HG02943 (cell line): ENCODE measurements around the gene KIAA0513.
"Not testable (repeated sequence)": the region's sequence is repeated elsewhere in the genome, so short reads cannot be mapped to it uniquely, and the experiment has no call there.

Source experiments
- ATAC-seq: cut with Tn5 transposase; IDR thresholded peaks from one replicate; pipeline ENCODE4 v1.9.1; 2021; ENCODE audit warnings: mild to moderate bottlenecking, low read depth, moderate library complexity; ENCODE audit not compliant: unreplicated experiment

Gene KIAA0513

GRCh38 chr16:85103114-85104079 lies 75.8 kb downstream of the KIAA0513 start:
- no peak for ATAC-seq

- ATAC-seq: no peak
Measured at GRCh38 chr16:85104147-85104546, 76.6 kb downstream of the KIAA0513 start.

GRCh38 chr16:85104821-85105391 lies 77.3 kb downstream of the KIAA0513 start:
- no peak for ATAC-seq

- ATAC-seq: no peak
Measured at GRCh38 chr16:85105475-85105874, 77.9 kb downstream of the KIAA0513 start.

- ATAC-seq: no peak
Measured at GRCh38 chr16:85107083-85107482, 79.5 kb downstream of the KIAA0513 start.

- ATAC-seq: no peak
Measured at GRCh38 chr16:85107532-85107931, 79.9 kb downstream of the KIAA0513 start.

- ATAC-seq: no peak
Measured at GRCh38 chr16:85110105-85110504, 82.5 kb downstream of the KIAA0513 start.

GRCh38 chr16:85111184-85111583 lies 83.6 kb downstream of the KIAA0513 start:
- ATAC-seq: no peak

GRCh38 chr16:85112364-85112763 lies 84.8 kb downstream of the KIAA0513 start, which contains the start of gene CIBAR2:
TSS of gene CIBAR2 (minus strand) at chr16:85112472. CDS start at chr16:85112352, 120 bp downstream.
- no peak for ATAC-seq

- ATAC-seq: no peak
Measured at GRCh38 chr16:85113168-85113733, 85.7 kb downstream of the KIAA0513 start.

GRCh38 chr16:85113913-85114312 lies 86.3 kb downstream of the KIAA0513 start:
- no peak for ATAC-seq

- no peak for ATAC-seq
Measured at GRCh38 chr16:85114909-85115567, 87.4 kb downstream of the KIAA0513 start.

GRCh38 chr16:85117418-85117817 lies 89.8 kb downstream of the KIAA0513 start:
- no peak for ATAC-seq

- no peak for ATAC-seq
Measured at GRCh38 chr16:85120006-85120340, 92.4 kb downstream of the KIAA0513 start.

GRCh38 chr16:85123441-85123840 lies 95.8 kb downstream of the KIAA0513 start:
- ATAC-seq: not testable (repeated sequence)

- no peak for ATAC-seq
Measured at GRCh38 chr16:85123891-85124635, 96.5 kb downstream of the KIAA0513 start.

GRCh38 chr16:85124636-85125346 lies 97.2 kb downstream of the KIAA0513 start:
- ATAC-seq: no peak

GRCh38 chr16:85125570-85126393 lies 98.2 kb downstream of the KIAA0513 start:
- no peak for ATAC-seq

- no peak for ATAC-seq
Measured at GRCh38 chr16:85126394-85126704, 98.8 kb downstream of the KIAA0513 start.
